ENCODE results near the gene CXCR3.
"Not testable (repeated sequence)": the region's sequence is repeated elsewhere in the genome, so short reads cannot be mapped to it uniquely, and the experiment has no call there.

CXCR3 gene

DNA sequence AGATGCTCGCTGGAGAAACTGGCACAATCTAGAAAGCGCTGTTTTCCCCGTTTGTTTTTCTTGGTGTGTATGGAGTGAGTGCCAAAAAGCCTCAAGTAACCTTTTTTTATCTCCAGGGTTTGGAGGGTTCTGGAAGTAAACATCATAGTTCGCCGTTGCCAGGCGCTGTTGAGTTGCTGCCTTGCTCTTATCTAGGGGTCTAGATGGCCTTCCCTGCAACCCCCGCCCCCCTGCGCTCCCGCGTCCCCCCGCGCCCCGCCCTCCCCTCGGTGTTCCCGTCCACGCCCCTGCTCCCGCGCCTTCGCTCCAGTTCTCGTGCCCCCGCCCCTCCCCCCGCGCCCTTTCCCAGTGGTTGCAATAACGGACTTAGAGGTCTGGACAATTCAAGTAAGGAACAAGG, 40.6 kb downstream of the CXCR3 start:
- H3K9me3 Mint-ChIP-seq: no peaks in the 10 kb centered on the region
- intact Hi-C loops (cut with micrococcal nuclease): no loop called here
- no peak overlapping the region for H3K4me3 Mint-ChIP-seq
- H3K4me1 Mint-ChIP-seq (ENCODE audit: low read depth): peaks cover 8% of the 10 kb centered on the region
- no peak overlapping the region for H3K27ac Mint-ChIP-seq
- H3K27me3 Mint-ChIP-seq: no peaks in the 10 kb centered on the region
- H3K36me3 Mint-ChIP-seq (ENCODE audit: low read depth): peaks cover 89% of the 10 kb centered on the region

DNA sequence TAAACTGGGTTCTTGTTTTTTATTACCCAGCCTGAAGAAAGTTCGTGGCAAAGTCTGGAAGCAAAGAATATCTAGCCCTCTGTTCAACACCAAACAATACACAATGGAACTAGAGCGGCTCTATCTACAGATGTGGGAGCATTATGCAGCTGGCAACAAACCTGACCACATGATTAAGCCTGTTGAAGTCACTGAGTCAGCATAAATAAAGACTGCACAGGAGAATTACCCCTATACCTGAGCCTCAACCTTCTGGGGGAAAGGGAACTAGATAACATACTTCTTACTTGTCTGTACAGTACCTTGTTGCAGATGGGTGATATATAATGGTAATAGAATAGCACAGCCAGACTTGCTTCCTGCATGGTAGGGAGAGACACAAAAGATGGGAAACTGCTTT, 44.7 kb downstream of the CXCR3 start:
- Mint-ChIP-seq H3K4me1 (ENCODE audit: low read depth) (peaks cover 3% of the 10 kb centered on the region), H3K9me3 (no peaks in the 10 kb centered on the region), H3K4me3 (no peak overlapping the region), H3K27ac (no peak overlapping the region), H3K36me3 (ENCODE audit: low read depth) (peaks cover 89% of the 10 kb centered on the region), H3K27me3 (no peaks in the 10 kb centered on the region)
- intact Hi-C loops (cut with micrococcal nuclease): no loop called here

DNA sequence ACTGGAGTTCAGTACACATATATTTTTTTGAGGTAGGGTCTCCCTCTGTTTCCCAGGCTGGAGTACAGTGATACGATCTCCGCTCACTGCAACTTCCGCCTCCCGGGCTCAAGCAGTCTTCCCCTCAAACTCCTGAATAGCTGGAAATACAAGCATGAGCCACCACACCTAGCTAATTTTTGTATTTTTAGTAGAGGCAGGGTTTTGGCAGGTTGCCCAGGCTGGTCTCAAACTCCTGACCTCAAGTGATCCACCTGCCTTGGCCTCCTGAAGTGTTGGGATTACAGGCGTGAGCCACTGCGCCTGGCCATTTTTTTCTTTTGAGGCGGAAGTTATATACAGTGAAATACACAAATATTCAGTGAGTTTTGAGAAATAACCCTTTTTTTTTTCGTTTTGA, 46.9 kb downstream of the CXCR3 start:
- H3K27me3 Mint-ChIP-seq; intact Hi-C loops (cut with micrococcal nuclease): not testable (repeated sequence)
- peaks cover 89% of the 10 kb centered on the region for H3K36me3 Mint-ChIP-seq (ENCODE audit: low read depth)

More for the DNA sequence above, 46.9 kb downstream of the CXCR3 start:
- H3K27ac Mint-ChIP-seq; H3K9me3 Mint-ChIP-seq; H3K4me3 Mint-ChIP-seq; H3K4me1 Mint-ChIP-seq (ENCODE audit: low read depth): not testable (repeated sequence)

Data from dendritic cell treated with granulocyte-macrophage colony-stimulating factor and Interleukin-4, amounts not matched to agents 40 ng/mL and 50 ng/mL, for 4 days (primary cell).